SW 1271 (cell line): ENCODE measurements around the gene PALM.
A peak's percentile ranks its signal among the peaks of the same experiment; 100 is the strongest.

ENCODE experiments used
- DNase-seq, 2 experiments: peaks; one replicate each; lab custom pipeline; 2025; lab: John Stamatoyannopoulos, UW

The PALM gene

GRCh38 chr19:752652-753517, 44.1 kb downstream of the PALM start:
- peak; percentile 63 to 79 for DNase-seq

DNA sequence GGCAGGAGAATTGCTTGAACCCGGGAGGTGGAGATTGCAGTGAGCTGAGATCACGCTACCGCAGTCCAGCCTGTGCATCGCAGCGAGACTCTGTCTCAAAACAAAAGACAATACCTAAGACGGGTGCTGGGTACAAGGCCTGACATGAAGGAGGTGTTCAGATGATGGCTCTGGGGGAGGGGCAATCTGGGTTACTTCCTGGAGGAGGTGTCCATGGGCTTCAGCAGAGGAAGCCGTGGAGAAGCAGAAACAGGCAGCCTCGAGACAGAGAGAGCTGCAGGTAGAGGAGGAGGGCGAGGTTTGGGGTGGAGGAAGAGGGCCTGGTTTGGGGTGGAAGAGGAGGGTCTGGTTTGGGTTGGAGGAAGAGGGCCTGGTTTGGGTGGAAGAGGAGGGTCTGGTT, 45.8 kb downstream of the PALM start:
- DNase-seq = no peak

- DNase-seq = no peak
These were observed 46.3 kb downstream of the PALM start for GRCh38 chr19:755063-755462.

DNA sequence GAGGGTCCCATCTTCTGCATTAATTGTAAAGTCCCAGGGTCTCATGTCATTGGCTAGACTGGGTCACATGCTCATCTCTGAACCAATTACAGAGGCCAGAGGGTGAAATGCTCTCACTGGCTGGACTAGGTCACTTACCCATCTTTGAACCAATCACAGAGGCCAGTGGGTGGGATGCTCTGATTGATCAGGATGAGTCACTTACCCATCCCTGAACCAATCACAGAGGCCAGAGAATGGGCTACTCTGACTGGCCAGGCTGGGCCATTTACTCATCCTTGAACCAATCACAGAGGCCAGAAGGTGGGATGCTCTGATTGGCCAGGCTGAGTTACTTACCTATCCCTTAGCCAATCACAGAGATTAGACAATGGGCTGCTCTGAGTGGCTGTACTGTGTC, 47.5 kb downstream of the PALM start:
- no peak for DNase-seq

- no peak for DNase-seq
These were observed 48.3 kb downstream of the PALM start for GRCh38 chr19:756821-757688.

- DNase-seq = no peak
These were observed 49.3 kb downstream of the PALM start for GRCh38 chr19:757811-758668.

DNA sequence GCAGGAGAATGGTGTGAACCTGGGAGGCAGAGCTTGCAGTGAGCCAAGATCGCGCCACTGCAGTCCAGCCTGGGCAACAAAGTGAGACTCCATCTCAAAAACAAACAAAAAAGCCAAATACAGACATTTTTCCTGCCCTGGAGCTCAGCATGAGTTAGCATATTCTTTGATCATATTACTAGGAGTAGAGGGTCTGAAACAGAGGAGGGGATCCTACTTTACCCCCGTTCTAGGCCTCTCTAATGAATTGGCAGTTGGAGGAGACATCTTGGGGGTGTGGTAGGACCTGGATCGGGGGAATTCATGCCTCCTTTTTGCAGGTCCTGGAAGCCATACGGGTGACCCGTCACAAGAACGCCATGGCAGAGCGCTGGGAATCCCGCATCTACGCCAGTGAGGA, 54.4 kb downstream of the PALM start:
- no peak for DNase-seq

- DNase-seq = no peak
These were observed 55.1 kb downstream of the PALM start for GRCh38 chr19:763869-764268.

DNA sequence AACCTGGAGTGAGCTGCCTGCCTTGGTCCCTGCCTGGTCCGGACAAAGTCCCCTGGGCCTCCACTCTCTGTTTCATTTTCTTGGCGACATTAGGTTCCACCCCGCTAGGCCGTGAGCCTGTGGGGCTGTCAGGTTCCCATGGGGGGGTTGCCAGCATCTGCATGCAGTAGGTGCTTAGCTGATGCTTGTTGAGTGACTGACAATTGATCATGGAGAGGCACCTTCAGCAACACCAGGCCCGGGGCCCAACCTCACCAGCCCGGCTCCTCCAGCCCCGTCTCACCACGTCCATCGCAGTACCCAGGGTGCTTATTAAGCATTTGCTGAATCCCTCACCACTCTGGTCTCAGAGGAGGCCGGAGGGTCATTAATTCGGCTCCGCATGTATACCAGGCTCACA, 55.6 kb downstream of the PALM start:
- no peak for DNase-seq

DNA sequence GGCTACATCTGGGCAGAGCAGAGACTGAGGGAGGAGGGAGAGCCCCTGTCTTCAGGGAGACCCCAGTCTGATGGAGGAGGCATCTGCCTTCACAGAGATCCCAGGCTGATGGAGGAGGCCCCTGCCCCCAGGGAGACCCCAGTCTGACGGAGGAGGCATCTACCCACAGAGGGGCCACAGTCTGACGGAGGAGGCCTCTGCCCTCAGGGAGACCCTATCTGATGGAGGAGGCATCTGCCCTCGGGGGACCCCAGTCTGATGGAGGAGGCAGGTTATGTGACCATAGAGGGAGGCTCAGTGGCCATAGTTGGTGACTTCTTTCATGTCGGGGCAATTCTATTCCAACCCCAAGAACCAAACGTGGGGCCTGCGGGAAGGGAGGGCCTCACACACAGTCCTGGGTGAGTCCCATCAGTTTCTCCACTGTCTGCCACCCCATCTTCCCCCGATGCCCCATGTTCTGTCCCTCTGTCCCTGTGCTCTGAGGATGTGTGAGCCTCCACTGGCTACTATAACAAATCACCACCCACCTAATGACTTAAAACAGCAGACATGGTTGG, 56.5 kb downstream of the PALM start:
- no peak for DNase-seq

DNA sequence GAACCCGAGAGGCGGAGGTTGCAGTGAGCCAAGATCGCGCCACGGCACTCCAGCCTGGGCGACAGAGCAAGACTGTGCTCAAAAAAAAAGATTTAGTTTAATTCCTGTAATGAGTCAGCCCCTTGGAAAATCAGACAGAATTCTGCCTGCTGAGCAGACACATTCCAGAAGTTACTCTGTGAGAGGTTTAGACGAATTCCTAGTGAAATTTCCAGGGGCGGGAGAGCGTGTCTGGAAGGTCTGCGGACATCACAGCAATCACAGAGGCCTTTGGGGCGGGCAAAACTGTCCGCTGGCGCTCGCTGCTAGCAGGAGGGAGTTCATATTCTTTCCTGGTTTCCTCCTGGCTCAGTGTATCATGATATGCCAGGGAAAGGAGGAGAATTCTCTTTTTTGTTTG, 59.7 kb downstream of the PALM start:
- DNase-seq = no peak

DNA sequence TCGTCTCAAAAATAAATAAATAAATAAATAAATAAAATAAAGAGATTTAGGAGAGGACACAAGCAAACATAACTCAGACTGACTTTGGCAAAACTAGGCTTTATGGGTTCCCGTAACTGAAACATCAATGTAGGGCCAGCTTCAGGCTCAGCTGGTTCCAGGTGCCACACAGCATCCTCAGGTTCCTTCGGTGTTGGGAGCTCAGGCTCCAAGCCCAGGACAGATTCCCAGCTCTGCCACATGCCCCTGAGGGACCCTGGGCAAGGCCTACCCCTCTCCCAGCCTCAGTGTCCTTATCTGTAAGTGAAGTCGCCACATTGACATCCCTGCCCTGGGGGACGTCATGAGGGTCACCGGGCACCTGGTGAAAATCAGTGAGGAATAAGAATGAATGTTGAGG, 60.9 kb downstream of the PALM start:
- no peak for DNase-seq

DNA sequence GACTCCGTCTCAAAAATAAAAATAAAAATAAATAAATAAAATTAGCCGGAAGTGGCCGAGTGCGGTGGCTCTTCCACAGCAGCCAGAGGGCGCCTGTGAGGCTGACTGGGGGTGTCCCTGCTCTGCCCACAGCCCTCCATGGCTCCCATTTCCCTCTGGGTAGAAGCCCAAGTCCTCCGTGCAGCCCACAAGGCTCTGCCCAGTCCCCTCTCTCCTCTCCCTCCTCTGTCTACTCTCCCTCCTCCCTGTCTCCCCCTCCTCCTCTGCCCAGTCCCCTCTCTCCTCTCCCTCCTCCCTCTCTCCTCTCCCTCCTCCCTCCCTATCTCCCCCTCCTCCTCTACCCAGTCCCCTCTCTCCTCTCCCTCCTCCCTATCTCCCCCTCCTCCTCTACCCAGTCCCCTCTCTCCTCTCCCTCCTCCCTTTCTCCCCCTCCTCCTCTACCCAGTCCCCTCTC, 62.6 kb downstream of the PALM start:
- peak; percentile 59 to 66 for DNase-seq

- no peak for DNase-seq
These were observed 63.3 kb downstream of the PALM start for GRCh38 chr19:772063-772462.

- DNase-seq = no peak
These were observed 64.1 kb downstream of the PALM start for GRCh38 chr19:772730-773436.

DNA sequence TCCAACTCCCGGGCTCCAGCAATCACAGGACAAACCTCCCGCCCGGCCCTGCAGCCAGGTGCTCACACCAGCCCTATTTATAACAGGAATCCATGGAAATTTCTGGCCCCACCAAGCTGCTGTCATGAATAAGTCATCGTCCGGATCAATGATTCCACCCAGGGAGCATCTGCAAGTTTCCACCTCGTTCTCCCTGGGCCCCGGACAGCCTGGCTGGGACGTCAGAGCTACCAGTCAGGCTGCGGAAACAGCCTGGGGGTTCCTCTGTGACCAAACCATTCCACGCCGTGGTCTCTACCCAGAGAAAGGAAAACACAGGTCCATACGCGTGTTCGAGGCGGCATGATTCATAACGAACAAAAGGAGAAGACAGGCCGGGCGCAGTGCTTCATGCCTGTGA, 67.8 kb downstream of the PALM start:
- DNase-seq = no peak

- DNase-seq = peak in 1 of 2 experiments; percentile 21
These were observed 70.3 kb downstream of the PALM start for GRCh38 chr19:778910-779653.

- DNase-seq = no peak
These were observed 72.2 kb downstream of the PALM start for GRCh38 chr19:780935-781334.

DNA sequence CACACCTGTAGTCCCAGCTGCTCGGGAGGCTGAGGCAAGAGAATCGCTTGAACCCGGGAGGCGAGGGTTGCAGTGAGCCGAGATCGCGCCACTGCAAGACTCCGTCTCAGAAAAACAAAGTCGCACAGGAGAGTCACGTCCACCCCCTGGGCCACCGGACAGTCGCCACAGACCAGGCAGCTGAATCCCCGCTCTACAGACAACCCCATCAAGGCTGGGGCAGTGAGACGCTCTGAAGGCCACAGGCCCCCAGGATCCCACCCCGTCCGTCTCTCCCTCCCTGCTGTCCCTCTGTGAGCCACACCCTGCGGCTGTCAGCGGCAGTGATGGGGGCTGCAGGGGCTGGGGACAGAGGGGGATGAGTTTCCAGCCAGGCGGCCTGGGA, 73.1 kb downstream of the PALM start:
- no peak for DNase-seq

DNA sequence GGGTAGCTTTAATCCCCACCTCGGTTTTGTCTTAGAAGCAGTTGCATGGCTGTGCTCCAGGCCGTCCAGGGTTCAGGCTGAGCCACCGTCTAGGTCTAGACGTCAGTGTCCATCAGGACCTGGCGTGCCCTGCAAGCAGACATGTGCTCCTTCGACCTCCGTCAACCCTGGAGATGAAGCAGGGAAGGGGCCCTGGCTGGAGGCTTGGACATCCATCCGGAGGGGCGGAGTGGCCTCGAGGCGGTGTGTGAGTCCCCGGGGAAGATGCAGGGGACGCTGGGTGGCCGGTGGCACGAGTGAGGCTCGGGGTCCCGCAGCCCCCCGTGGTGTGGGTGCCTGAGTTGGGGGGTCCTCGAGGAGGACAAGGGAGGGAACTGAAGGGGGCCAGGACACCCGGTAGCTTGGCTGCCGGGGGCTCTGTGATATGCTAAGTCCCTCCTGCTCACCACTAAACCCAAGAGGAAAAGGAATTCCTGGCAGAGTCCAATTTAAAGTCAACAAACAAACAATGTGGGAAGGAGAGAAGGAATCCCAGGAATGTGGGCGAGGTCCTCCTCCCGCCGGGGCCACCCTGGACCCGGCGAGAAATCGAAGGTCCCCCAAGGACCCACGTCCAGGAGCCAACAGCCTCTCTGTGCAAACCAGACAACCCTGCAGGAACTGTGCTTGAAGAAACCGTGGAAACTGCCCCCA, 73.6 kb downstream of the PALM start:
- DNase-seq = peak in 1 of 2 experiments; percentile 68
